NCI-H2081 (cell line): ENCODE measurements around the gene TMEM132D.
A peak's percentile ranks its signal among the peaks of the same experiment; 100 is the strongest.
"Not testable (repeated sequence)": the region's sequence is repeated elsewhere in the genome, so short reads cannot be mapped to it uniquely, and the experiment has no call there.

Source experiments
- DNase-seq, 2 experiments: peaks; one replicate each; lab custom pipeline; 2025; lab: John Stamatoyannopoulos, UW

The TMEM132D gene

DNA sequence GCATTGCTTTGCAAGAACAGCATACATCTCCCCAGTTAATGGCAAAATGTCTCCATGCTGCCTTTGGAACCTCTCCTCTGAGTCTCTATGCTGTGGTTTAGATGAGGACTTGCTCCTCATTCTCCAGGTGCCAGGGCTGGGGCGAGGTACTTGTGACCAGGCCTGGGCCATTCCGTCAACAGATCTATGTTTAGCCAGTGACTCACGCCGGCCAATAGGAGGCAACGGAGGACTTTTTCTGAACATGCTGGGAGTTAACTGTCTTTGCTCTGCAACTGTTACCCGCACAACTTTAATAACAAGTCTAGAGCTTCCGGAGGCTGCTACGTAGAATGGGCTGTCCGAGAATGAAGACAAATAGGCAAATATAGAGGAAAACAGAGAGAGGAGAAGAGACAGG lies 836.3 kb downstream of the TMEM132D start:
- DNase-seq: no peak

DNA sequence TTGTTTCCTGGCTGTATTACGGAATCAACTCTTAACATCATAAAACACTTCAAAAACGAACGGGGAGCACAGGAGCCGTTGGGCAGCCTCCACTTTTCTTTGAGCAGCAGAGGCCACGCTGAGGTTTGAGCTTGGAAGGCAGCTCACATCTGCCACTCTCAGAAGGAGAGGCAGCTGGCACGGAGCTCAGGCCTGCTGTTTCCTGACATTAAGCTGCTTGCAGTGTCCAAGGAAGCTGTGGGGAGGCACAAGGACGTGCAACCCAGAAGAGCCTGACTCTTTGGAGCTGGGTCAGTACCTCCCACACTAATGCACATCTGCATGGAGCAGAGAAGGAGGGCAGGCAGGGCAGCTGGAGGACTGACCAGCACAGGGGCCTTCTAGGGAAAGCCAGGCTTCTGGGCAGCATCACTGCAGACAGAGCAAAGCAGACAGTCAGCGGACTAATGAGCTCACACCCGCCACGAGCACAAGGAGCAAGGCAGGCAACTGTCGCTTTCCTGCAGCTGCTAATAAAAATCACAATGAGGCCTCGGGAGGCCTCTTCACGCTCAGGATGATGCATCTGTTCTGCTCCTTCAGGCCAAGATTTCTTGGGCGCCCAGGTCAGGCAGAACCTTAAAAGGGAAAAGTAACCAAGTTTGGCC lies 839.5 kb downstream of the TMEM132D start:
- DNase-seq: no peak

DNA sequence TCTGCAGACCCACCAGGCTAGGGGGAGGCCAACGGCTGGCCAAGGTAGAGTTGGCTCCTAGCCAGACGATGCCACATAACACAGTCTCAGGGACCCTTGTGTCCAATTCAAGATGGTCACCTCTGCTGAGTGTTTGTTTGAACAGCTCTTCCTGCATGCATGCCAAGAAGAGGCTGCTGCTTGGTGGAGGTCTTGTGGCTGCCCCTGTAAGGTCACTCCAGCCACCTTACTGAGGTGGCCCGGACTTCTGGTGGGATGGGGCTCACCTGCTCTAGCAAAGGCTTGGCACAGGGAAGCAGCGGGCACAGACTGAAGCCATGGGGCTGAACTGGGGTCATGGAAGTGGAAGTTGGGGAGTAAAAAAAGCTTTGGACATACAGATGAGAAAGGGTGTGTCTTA lies 840.2 kb downstream of the TMEM132D start:
- no peak for DNase-seq

DNA sequence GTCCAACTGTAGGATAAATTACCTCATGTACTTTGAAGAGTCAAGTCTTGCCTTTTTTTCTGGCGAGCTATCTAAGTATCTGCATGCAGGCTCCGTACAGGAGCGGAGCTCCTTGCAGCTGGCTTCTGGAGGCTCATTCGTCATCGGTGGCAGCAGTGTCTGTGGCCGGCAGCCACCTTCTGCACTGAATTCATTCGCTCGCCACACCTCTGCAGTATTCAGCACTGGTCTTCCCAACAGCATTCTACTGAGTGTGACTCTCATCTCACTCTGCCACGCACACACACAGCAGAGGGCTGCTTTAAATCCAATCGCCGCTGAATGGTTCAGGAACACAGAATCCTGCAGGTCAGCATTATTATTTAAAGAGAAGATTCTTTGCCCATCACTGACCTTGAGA lies 850.6 kb downstream of the TMEM132D start:
- no peak for DNase-seq

DNA sequence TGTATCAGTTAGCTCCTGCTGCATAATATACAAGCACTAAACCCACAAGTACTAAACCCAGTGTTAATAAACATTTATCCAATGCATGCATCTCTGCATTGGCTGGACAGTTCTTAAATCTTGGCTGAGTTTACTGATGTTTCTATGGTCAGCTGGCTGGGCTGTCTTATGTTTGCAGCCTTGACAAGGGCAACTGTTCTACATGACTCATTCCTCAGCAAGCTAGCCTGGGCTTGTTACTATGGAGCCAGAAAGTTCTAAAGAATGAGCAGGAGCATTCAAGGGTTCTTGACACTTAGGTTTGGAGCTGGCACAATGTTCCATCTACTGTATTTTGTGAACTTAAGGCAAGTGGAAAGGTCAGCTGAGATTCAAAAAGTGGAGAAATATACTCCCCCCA lies 851.5 kb downstream of the TMEM132D start:
- no peak for DNase-seq

DNA sequence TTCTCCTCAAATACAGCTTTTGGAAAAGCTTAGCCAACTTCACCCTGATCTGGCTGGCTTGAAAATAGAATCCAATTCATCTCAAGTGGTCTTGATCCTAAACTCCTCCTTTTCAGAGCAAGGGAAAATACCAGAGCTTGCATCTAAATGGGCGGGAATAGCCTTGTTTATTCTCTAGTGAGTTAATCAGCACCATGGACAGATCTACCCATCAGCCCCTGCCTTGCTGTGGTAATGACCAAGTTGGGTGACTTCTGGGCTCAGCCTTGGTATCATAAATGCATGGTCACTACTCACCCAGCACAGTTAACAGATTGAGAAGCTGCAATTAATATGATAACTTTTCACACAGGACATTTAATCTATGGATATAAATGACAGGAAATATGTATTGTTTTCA lies 853.9 kb downstream of the TMEM132D start:
- DNase-seq: no peak

DNA sequence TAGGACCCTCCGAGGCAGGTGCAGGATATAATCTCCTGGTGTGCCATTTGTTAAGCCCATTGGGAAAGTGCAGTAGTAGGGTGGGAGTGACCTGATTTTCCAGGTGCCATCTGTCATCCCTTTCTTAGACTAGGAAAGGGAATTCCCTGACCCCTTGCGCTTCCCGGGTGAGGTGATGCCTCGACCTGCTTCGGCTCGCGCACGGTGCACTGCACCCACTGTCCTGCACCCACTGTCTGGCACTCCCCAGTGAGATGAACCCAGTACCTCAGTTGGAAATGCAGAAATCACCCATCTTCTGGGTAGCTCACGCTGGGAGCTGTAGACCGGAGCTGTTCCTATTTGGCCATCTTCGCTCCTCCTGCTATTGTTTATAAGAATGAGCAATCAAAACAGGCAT lies 860.5 kb downstream of the TMEM132D start:
- DNase-seq: not testable (repeated sequence)

DNA sequence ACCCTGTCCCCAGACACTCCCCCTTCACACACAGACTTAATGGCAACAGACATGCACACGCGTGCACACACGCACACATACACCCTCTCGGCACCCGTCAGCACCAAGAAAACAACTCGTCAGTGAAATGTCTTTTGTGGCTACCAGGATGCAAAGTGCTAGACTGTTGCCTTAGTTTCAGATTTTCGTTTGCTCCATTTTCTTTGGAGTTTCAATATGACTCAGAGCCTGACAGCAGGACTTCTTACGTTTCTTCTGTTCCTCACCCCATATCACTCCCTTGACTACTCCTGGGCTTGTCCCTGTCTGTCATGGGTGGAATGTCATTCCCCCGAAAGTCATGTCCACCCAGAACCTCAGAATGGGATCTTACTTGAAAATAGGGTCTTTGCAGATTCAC lies 867.7 kb downstream of the TMEM132D start:
- no peak for DNase-seq

DNA sequence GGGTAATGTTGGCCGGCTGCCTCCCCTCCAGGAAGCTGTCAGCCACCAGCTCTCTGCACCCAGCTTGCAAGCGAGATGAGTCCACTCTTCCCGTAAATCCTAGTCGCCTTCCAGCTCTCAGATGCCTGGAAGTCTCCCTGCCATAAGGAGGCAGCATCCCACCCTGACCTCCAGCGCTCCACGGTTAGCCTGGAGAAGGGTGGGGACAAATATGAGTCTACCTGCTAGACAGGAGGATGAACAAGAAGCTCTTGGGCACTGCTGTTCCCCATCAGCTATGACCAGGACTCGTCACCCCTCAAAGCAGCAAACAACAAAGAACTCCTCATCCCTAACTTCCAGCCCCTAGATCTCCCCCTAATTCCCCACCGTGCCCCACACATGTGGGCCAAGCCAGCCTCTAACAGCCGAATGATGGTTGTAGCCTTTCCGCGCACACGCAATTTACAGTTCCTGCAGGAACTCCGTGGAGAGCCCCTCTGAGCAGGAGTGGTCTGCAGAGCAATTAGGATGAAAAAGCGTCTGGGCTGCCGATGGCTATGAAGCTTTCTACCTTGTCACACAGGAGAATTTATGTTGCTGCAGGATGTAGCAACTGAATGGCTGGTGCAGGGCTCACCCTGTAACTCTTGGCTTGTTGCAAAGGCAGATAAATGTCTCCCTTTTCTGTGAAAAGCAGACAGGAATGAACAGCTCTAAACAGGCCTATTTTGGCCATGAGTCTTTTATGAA lies 869.1 kb downstream of the TMEM132D start:
- DNase-seq: no peak

DNA sequence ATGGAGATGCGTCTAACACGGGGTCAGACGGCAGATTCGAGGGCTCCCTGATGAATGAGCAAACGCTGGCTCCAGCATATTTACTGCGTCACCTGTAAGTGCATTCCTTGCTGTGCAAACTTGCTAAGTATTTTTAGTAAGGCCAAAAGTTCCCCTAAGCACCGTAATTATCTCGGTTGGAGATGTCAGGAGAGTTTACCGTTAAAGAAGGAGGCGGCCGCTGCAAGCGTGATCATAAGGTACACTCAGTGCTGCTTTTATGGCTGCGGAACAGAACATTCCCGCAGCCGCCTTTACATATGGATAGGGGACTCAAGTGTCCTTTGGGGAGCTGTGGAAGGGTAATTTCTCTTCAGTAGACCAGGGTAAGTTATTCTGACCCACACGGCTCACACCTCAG lies 875.0 kb downstream of the TMEM132D start:
- peak in 1 of 2 experiments; percentile 29 for DNase-seq

DNA sequence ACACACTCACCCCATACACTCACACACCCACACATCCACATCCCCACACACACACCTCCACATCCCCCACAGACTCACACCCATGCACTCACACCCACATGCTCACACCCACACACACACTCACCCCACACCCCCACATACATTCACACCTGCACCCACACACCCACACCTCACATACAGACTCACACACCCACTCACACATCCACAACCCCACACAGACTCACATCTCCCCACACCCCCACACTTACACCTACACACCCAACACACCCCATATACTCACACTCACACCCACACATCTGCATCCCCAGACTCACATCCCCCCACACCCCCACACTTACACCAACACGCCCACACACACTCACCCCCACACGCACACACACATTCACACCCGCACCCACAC lies 878.8 kb downstream of the TMEM132D start:
- no peak for DNase-seq
